HG02623 (cell line): Measurements from ENCODE around the gene RILPL1.
"Not testable (repeated sequence)": the region's sequence is repeated elsewhere in the genome, so short reads cannot be mapped to it uniquely, and the experiment has no call there.

ENCODE experiments used
- ATAC-seq: cut with Tn5 transposase; IDR thresholded peaks from one replicate; pipeline ENCODE4 v1.9.1; 2021; ENCODE audit warnings: moderate library complexity; ENCODE audit not compliant: unreplicated experiment

The RILPL1 gene

DNA sequence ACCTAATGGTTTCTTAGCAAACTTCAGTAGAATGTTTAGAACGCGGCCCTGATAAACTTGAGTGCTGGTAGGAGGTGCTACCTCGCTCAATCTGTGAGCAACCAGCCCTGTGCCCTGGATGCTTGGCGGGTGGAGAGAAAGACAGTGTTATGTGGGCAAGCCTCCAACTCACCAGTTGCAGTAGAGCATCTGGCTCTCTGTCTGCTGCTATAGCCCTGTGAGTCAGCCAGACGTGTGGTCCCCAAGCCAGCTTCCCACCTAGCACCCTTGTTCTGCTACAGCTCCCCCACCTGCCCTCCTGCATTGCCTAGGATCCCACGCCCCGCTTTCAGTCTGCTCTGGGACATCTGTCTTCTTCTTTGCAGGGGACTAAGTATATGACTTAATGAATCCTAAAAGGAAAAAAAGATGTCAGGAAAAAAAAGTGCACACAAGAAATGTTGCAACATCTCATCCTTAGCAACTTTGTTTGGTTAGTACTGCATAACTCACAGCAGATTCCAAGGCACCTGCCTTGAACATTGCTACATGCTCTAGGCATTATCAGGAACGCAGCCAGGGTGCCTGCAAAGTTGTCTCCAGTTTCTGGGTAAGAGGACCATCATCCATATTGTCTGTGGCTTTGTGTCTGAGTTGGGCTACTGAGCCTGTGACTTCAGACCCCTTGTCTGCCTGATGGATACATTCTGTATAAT, 62.0 kb downstream of the RILPL1 start:
- no peak for ATAC-seq

DNA sequence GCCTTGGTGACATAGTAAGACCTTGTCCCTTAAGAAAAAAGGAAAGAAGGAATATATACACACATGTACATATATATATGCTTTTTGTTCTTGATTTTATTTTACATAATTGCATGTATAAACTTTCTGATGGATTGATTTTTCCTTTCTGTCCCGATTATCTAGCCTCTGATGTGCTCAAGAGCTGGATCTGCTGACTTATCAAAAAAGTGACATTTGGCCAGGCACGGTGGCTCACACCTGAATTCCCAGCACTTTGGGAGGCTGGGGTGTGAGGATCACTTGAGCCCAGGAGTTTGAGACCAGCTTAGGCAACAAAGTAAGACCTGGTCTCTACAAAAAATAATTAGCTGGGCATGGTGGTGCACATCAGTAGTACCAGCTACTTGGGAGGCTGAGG, 63.5 kb downstream of the RILPL1 start:
- no peak for ATAC-seq

DNA sequence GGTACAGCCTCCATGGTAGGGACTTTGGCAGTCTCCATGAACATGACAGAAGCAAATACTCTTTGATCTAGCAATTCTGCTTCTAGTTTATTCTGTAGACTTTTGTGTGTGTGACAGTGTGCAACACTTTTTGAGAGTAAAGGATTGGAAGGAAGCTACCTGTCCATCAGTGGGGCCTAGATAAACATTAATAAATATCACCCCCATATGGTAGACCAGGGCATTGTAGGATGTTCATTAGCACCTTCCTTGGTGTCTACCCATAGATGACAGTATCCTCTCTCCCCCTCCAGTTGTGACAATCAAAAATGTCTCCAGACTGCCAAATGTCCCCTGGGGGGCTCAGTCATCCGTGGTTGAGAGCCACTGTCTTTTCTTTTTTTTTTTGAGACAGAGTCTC, 64.7 kb downstream of the RILPL1 start:
- ATAC-seq, result no peak

DNA sequence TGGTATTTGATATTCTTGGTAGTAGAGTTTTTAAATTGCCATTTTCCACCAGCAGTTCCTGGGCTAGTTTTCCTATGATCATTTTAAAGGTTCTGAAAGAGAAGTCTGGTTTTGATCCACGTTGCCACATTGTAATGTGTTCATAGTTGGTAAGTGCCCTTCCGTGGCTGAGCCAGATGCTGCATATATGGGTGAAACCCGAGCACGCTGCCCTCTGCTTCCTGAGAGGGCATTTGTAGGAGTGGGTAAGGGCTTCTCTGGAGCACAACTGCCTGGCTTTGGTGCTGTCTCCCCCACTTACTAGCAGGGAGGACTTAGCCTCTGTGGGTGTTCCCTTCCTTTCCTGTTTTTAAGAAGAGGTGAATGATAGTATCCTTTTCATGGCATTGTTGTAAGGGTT, 68.4 kb downstream of the RILPL1 start:
- ATAC-seq, result no peak

DNA sequence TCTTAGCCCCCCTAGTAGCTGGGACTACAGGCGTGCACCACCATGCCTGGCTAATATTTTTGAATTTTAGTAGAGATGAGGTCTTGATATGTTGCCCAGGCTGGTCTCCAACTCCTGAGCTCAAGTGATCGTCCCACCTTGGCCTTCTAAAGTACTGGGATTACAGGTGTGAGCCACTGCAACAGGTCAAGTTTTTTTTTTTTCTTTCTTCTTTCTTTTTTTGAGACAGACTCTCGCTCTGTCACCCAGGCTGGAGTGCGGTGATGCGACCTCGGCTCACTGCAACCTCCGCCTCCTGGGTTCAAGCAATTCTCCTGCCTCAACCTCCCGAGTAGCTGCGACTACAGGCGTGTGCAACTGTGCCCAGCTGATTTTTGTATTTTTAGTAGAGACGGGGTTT, 70.3 kb downstream of the RILPL1 start:
- not testable (repeated sequence) for ATAC-seq

DNA sequence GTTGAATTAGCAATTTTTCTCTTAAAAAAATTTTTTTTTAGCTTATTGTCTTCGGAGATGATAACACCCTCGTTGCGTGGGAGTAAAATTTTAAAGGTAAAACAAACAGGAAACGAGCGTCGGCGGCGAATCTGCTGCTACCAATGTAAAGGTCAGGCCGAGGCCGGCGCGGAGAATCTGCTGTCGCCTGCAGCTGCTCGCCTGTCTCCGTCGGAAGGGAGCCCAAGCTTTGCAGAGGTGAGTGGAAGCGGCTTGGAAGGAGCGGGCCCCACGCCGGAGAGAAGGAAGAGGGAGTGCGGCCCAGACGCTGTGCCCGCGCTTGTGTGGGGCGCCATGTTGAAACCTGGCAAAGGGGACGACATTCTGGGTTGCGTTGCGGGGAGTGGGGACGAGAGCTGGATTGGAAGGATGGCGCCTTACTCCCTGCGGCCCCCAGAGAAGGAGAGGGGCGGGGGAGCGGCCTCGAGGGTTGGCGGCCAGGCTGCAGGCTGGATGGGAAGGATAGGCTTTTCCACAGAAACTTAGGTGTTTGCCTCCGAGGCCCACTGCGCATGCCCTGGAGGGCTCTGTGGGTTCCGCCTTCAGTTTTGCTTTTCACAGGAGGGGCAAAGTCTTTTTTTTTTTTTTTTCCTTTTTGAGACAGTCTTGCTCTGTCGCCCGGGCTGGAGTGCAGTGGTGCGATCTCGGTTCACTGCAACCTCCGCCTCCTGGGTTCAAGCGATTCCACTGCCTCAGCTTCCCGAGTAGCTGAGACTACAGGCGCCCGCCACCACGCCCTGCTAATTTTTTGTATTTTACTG, 75.3 kb downstream of the RILPL1 start, which contains the start of gene SNRNP35:
Gene SNRNP35, plus strand, starts transcription at position 160 of the 800 bp plus-strand sequence. CDS start 7,402 bp downstream, outside the sequence.
- no peak for ATAC-seq

DNA sequence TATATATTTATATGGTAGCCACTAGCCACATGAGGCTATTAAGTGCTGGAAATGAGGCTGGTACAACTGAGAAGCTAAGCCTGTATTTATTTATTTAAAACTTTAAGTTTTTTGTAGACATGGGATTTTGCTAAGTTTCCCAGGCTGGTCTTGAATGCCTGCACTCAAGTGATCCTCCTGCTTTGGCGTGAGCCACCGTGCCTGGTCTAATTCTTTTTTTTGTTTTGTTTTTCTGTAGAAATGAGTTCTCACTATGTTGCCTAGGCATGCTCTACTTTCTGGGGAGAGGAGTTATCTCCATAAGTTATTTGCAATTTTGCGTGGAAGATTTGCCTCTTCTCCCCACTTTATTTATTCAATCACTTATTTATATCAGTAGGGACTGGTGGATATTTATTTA, 80.4 kb downstream of the RILPL1 start:
- ATAC-seq, result no peak

DNA sequence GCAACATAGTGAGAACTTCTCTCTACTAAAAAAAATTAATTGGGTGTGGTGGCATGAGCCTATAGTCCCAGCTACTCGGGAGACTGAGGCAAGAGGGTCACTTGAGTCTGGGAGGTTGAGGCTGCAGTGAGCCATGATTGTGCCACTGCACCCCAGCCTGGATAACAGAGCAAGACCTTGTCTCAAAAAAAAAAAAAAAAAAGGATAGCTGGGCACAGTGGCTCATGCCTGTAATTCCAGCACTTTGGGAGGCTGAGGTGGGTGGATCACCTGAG, 81.3 kb downstream of the RILPL1 start:
- not testable (repeated sequence) for ATAC-seq

DNA sequence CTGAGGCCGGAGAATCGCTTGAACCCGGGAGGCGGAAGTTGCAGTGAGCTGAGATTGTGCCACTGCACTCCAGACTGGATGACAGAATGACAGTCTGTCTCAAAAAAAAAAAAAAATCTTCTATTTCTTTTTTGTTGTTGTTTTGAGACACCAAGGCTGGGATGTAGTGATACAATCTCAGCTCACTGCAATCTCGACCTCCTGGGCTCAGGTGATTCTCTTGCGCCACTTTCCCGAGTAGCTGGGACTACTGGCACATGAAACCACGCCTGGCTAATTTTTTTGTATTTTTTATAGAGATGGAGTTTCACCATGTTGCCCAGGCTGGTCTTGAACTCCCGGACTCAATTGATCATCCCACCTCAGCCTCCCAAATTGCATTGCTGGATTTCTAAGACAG, 82.9 kb downstream of the RILPL1 start:
- ATAC-seq, result no peak

DNA sequence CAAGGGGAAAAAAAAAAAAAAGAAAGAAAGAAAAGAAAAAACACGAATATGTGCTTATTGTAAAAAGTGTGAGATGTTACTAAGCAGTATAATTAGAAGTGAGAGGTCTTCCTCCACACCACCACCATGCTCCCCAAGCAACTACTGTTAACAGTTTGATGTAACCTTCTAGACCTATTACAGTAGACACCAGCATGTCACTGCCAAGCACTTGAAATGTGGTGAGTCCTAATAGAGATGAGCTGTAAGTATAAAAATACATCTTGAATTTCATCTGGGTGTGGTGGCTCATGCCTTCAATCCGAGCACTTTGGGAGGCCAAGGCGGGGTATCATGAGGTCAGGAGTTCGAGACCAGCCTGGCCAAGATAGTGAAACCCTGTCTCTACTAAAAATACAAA, 83.7 kb downstream of the RILPL1 start:
- no peak for ATAC-seq

DNA sequence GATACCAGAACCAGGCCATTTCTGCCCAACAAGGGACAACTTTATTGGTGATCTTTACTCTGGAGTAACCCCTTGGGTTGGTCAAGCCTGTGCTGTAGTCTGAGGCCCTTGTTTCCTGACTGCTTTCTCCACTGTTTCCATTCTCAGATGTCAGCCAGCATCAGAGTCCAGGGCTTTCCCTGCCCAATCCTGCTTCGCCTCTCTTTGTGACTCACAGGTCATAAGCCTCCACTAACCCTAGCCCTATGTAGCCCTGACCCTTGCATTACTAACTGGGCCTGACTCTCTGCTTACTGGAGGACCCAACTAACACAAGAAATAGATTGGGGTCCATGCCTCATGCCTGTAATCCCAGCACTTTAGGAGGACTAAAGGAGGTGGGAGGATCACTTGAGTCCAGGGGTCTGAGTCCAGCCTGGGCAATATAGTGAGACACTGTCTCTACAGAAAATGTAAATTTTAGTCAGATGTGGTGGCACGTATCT, 84.2 kb downstream of the RILPL1 start:
- no peak for ATAC-seq

DNA sequence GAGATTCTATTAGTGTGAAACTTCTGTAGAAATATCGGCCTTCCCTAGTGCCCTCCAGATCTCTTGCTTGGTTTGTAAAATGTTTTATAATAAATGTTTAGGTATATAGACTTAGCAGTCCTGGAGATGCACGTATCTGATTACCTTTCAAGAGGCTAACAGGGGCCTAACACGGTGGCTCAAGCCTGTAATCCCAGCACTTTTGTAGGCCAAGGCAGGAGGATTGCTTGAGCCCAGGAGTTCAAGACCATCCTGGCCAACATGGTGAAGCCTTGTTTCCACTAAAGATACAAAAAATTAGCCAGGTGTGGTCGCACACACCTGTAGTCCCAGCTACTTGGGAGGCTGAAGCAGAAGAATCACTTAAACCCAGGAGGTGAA, 87.2 kb downstream of the RILPL1 start:
- no peak for ATAC-seq

DNA sequence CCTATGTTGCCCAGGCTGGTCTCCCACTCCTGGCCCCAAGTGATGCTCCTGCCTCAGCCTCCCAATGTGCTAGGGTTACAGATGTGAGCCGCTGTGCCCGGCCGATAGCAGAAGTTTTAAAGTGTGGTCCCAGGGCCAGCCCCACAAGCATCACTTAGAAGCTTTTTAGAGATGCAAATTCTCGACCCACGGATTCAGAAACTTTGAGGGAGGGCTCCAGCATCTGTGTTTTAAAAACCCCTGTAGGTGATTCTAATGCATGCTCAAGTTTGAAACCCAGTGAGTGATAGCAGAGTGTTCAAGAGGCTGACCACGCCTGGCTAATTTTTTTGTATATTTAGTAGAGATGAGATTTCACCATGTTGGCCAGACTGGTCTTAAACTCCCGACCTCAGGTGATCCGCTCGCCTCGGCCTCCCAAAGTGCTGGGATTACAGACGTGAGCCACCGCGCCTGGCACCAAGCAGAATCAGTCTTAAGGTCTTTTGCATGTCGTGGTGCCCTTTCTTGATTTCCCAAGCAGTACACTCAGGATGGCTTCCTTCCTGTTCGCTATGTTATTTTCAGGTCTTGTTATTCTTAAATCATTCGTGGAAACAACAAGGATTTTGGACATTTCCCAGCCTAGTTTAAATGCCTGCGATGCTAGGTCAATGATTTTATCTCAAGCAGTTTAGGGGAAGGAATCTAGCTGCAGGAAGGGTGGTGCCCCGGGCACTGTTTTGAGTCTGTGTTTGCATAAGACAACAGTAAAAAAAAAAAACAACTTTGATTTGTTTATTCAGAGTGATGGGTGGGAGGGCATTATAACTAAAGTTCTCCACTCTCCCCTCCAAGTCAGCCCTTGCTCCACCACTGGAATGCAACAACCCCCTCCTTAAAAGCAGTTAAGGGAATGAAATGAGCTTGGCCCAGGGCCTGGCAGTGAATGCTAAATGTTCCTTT, 87.9 kb downstream of the RILPL1 start:
- ATAC-seq, result no peak

DNA sequence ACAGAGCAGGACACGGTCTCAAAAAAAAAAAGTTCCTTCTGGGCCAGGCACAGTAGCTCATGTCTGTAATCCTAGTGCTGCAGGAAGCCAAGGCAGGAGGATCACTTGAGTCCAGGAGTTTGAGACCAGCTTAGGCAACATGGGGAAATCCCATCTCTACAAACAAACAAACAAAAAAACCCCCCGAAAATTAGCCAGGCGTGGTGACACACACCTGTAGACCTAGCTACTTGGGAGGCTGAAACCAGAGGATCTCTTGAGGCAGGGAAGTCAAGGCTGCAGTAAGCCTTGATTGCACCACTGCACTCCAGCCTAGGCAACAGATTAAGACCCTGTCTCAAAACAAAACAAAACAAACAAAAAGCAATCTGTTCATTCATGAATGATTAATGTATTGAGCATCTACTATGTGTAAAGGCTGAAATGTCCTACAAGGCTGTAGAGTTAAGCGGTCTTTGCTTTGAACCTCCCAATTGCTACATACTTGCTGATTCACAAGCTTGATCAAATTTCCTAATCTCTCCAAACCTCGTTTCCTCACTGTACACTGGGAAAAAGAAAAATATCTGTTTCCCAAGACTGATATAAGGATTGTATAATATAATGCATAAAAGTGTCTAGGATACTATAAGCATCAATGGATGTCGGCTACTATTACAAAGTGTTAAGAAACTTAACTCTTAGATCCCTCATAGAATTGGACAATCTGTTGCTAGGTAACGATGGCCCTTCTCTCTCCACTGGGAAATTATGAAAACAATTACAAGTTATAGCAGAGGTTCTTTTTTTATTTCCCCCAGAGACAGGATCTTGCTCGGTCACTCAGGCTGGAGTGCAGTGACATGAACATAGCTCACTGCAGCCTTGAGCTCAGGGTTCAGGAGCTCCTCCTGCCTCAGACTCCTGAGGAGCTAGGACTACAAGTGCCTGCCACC, 89.2 kb downstream of the RILPL1 start:
- ATAC-seq, result no peak

DNA sequence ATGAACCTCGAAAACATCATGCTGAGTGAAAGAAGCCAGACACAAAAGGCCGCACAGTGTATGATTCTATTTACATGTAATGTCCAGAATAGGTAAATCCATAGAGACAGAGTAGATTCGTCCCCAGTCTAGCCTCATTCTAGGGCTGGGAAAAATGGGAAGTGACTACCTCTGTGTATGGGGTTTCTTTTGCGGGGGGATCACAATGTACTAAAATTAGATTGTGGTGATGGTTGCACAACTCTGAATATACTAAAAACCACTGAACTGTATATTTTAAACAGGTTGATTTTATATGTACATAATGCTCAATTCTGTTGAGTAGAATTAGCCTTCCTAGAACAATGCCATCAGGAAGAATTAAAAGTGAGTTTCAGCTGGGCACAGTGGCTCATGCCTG, 90.7 kb downstream of the RILPL1 start:
- no peak for ATAC-seq

DNA sequence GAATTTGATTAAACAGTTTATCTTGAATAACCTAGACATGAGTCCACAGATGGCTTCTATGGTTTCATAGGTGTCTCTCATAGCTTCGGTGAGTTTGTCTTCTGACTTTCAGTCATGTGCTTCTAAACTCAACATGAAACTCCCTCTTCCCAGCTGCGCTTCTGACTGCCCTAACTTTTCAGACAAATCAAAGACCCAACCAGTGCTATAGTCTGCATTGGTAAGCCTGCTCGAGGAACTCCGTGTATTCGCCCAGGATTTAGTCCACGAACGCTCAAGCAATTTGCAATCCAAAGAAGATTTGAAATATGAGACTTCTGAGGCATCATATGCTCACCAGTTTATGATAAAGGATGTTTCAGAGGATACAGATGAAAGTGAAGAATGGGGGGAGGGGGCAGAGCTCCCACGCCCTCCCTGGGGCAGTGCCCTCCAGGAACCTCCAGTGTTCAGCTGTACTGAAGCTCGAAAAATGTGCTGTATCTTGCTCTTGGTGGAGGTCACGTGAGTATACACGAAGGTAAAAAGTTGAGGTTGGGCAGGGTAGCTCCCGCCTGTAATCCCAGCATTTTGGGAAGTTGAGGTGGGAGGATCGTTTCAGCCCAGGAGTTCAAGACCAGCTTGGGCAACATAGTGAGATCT, 91.9 kb downstream of the RILPL1 start:
- no peak for ATAC-seq

DNA sequence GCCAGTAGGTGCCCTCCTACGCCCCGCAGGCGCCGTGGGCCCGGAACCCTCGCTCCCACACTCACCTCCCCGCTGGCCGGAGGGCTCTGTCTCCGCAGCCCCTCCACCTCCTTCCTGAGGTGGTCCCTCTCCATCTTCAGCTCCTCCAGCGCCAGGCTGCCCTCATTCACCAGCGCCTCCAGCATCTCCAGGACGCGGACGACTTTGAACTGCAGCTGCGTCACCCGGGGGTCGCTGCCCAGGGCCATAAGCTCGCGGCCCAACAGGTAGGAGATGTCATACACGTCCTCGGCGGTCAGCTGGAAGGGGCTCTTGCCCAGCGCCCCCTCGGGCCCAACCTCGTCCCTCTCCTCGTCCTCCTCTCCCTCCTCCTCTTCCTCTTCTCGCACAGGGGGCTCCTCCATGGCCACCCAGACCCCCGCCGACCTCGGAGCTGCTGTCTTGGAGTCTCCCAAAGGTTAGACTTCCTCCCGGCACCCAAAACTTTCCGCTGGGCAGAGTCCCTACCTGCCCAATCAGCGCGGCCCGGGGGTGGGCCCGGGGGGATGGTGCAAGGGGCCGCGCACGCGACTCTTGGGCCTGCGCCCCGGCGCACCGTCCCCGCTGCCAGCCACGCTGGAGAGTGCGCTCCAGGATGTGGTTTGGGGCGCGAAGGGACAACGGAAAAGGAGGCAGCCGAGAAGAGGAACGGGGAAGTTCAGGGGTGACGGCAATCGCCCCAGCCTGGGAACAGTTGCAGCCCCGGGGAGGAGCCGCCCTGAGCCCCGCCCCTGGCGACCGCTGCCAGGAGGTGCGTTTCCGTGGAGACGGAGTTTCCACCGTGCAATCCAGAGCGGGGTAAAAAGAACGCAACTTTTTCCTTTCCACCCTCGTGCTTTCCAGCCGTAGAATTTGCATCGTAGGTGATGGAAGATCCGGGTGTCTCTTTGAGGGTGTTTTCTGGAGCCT, 97.2 kb downstream of the RILPL1 start, which contains the start of gene RILPL2:
Gene RILPL2, minus strand, starts transcription at position 668 of the 948 bp plus-strand sequence. Its CDS starts 264 bp downstream, at position 404.
- ATAC-seq, result peak; percentile 70

DNA sequence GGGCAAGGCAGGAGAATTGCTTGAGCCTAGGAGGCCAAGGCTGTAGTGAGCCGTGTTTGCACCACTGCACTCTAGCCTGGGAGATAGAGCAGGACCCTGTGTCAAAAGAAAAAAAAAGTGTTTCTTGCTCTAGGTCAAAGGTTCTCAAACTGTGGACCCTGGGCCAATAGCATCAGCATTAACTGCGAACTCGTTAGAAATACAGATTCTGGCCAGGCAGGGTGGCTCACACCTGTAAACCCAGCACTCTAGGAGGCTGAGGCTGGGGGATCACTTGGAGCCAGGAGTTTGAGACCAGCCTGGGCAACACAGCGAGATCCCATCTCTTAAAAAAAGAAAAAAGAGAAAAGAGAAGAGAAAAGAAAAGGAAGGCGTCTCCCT, 97.9 kb downstream of the RILPL1 start:
- ATAC-seq, result no peak

DNA sequence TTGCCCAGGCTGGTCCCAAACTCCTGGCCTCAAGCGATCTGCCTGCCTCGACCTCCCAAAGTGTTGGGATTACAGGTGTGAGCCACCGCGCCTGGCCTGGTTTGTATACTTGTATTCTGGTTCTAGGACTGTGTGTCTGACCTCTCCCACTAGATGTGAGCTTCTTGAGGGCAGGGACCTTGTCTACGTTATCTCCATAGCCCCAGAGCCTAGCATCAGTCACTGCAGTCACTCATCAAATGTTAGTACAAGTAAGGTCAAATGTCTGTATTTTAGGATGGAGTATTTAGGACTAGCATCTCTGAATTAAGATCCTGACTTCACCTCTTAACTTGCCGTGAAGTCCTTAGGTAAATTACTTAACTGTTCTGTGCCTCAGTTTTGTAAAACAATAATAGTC, 99.9 kb downstream of the RILPL1 start:
- ATAC-seq, result no peak
